A549 (cell line): ENCODE measurements around the gene BZW1. TPM values are rescaled to one million over a fixed set of nuclear protein-coding genes. Genes with fewer than 3 reads are reported as not detected.

Source experiments
- ATAC-seq, 2 experiments: fragments of 200-7000 bp in 1 of 2; fragments of >200 bp in 1 of 2; cut with Nextera tagmentation in 1 of 2; cut with Tn5 transposase in 1 of 2; 3 replicates each; pipeline versions ENCODE4 v1.8.0 to v1.9.1; 2018 to 2020; ENCODE audit warnings: mild to moderate bottlenecking in 1 of 2, moderate library complexity in 1 of 2
- CTCF ChIA-PET: fragments of 300-600 bp; sonication (Branson Sonifier 250); formaldehyde crosslinking; extraction: SDS; loops from one replicate; lab custom pipeline; 2021; ENCODE audit warnings: antibody characterized with exemption, inconsistent platforms; lab: Yijun Ruan, JAX
- POLR2A ChIA-PET: fragments of 350-600 bp; formaldehyde crosslinking; extraction: SDS; loops from one replicate; lab custom pipeline; 2021; ENCODE audit warnings: antibody characterized with exemption, inconsistent platforms; lab: Yijun Ruan, JAX
- DNase-seq, 2 experiments: peaks; one replicate each; pipeline versions ENCODE4 v3.0.0 to v3.0.0-alpha.2; 2011 to 2016; ENCODE audit warnings: low read depth in 1 of 2, low spot score in 1 of 2
- FAIRE-seq: peaks from 2 replicates; lab custom pipeline; 2011; peaks lifted over from hg19 to GRCh38; lab: Jason Lieb, UNC
- H3K27ac ChIP-seq, 2 experiments: fragments of >200 bp; sonication (Bioruptor Twin); formaldehyde crosslinking; 3 replicates each; pipeline ENCODE4 v1.5.1; 2016 to 2017
- H3K4me1 ChIP-seq: fragments of >200 bp; sonication (Bioruptor Twin); formaldehyde crosslinking; 3 replicates; pipeline ENCODE4 v1.6.1; 2016
- H3K4me2 ChIP-seq: fragments of >200 bp; sonication (Bioruptor Twin); formaldehyde crosslinking; 3 replicates; pipeline ENCODE4 v1.6.1; 2016
- H3K4me3 ChIP-seq: fragments of >200 bp; sonication (Bioruptor Twin); formaldehyde crosslinking; 3 replicates; pipeline ENCODE4 v1.5.1; 2016
- H3K9me3 ChIP-seq: fragments of >200 bp; sonication (Bioruptor Twin); formaldehyde crosslinking; 3 replicates; pipeline ENCODE4 v1.6.1; 2016
- BHLHE40 ChIP-seq: IDR thresholded peaks from 2 replicates; pipeline ENCODE4 v1.6.1; 2012; ENCODE audit warnings: low read depth, low read length, inconsistent platforms
- CBX8 ChIP-seq: fragments of 200-600 bp; sonication (generic); IDR thresholded peaks from 2 replicates; pipeline ENCODE4 v1.6.1; 2016
- CEBPB ChIP-seq, 2 experiments: fragments of >200 bp in 1 of 2; sonication (Bioruptor Twin) in 1 of 2; formaldehyde crosslinking in 1 of 2; IDR thresholded peaks; 2 replicates each; pipeline ENCODE4 v1.6.1; 2012 to 2016
- CHD4 ChIP-seq: fragments of 200-600 bp; sonication (generic); IDR thresholded peaks from 2 replicates; pipeline ENCODE4 v1.6.1; 2016; ENCODE audit warnings: antibody characterized with exemption, mild to moderate bottlenecking, borderline replicate concordance
- ESRRA ChIP-seq: fragments of 150-350 bp; IDR thresholded peaks from 2 replicates; pipeline ENCODE4 v1.6.1; 2014; ENCODE audit warnings: mild to moderate bottlenecking, low read length, borderline replicate concordance
- HES2 ChIP-seq: fragments of >200 bp; sonication (Bioruptor Twin); formaldehyde crosslinking; IDR thresholded peaks from 2 replicates; pipeline ENCODE4 v1.6.1; 2016
- HOXA7 ChIP-seq: fragments of 250-450 bp; sonication (Bioruptor Pico); IDR thresholded peaks from 2 replicates; pipeline ENCODE4 v1.5.0; 2020; ENCODE audit warnings: mild to moderate bottlenecking, moderate library complexity
- JUN ChIP-seq, 2 experiments: fragments of >200 bp; sonication (Bioruptor Twin); formaldehyde crosslinking; IDR thresholded peaks; 2 replicates in 1 of 2; 3 replicates in 1 of 2; pipeline ENCODE4 v1.6.1; 2016 to 2017
- KDM5A ChIP-seq: fragments of 200-600 bp; sonication (generic); IDR thresholded peaks from 2 replicates; pipeline ENCODE4 v1.6.1; 2016; ENCODE audit warnings: antibody characterized with exemption, mild to moderate bottlenecking
- PHF8 ChIP-seq: fragments of 200-600 bp; sonication (generic); IDR thresholded peaks from 2 replicates; pipeline ENCODE4 v1.6.1; 2016; ENCODE audit warnings: low read depth, mild to moderate bottlenecking, antibody characterized with exemption, moderate library complexity, borderline replicate concordance
- POLR2AphosphoS2 ChIP-seq: conservative IDR thresholded peaks from 2 replicates; pipeline ENCODE4 v1.6.1; 2012; ENCODE audit warnings: low read length, improper control_type of control experiment, inconsistent platforms
- RNF2 ChIP-seq: fragments of 200-600 bp; sonication (generic); IDR thresholded peaks from 2 replicates; pipeline ENCODE4 v1.6.1; 2016; ENCODE audit warnings: low read depth, mild to moderate bottlenecking, antibody characterized with exemption, moderate library complexity, borderline replicate concordance
- SREBF2 ChIP-seq: fragments of 450-650 bp; IDR thresholded peaks from 2 replicates; pipeline ENCODE4 v1.6.1; 2014; ENCODE audit warnings: mild to moderate bottlenecking, moderate library complexity
- TFCP2L1 ChIP-seq: fragments of 250-450 bp; sonication (Bioruptor Pico); IDR thresholded peaks from 2 replicates; pipeline ENCODE4 v1.5.0; 2021; ENCODE audit warnings: mild to moderate bottlenecking
- TP53 ChIP-seq: fragments of 250-450 bp; sonication (Bioruptor Pico); IDR thresholded peaks from 2 replicates; pipeline ENCODE4 v1.5.0; 2021; ENCODE audit warnings: mild to moderate bottlenecking, moderate library complexity
- ZNF302 ChIP-seq: fragments of 250-450 bp; sonication (Bioruptor Pico); IDR thresholded peaks from 2 replicates; pipeline ENCODE4 v1.9.0; 2021; ENCODE audit warnings: inconsistent platforms, mild to moderate bottlenecking, moderate library complexity
- WGBS: methylation state at CpG from one replicate; pipeline ENCODE4 v1.1.6; 2017; ENCODE audit errors: missing lambda C conversion rate; 5-methylcytosine and 5-hydroxymethylcytosine counted together
- polyA plus RNA-seq, 4 experiments: library from polyadenylated mRNA; depleted of rRNA in 3 of 4; stranded (reverse); fragments of >200 nt; fragmentation: RNase III in 1 of 4; extraction: RNeasy Plus Mini Kit Qiagen cat#74134 plus additional on column Dnase treatment in 1 of 4; gene quantifications; 2 replicates in 3 of 4; 3 replicates in 1 of 4; pipeline ENCODE4 v1.2.3, GENCODE V29; 2011 to 2017
- small RNA-seq, 6 experiments: library from RNA; depleted of rRNA; stranded (forward); fragments of <200 nt; gene quantifications; one replicate each; pipeline ENCODE3, GENCODE V24; 2012
- TF ChIP-seq, protein P1 (sequence below): fragments of 450-650 bp; IDR thresholded peaks from 2 replicates; pipeline ENCODE4 v1.6.1; 2014; ENCODE audit warnings: antibody characterized with exemption
- TF ChIP-seq, protein P2 (sequence below): IDR thresholded peaks from 2 replicates; pipeline ENCODE4 v1.6.1; 2012

The BZW1 gene
- polyA plus RNA-seq, 2 of the 4 experiments (the other 2 are of a cell fraction) = 401 to 439 TPM

- no peak for FAIRE-seq
- no peak overlapping the region for H3K4me3 ChIP-seq
- 66% methylated on average over 3 of the region's 3 CpGs for whole genome bisulfite sequencing
- TF ChIP-seq PHF8 (no peak), ZNF302 (CRISPR knock-in tag) (no peak), CEBPB (IDR thresholded peaks at IDR 0.05) (0 out of 4 replicates have a peak, but pooled peaks of 1 of the 2 experiments have one; percentile 8), HES2 (no peak), POLR2AphosphoS2 (no peak)
- TF ChIP-seq, protein P1, sequence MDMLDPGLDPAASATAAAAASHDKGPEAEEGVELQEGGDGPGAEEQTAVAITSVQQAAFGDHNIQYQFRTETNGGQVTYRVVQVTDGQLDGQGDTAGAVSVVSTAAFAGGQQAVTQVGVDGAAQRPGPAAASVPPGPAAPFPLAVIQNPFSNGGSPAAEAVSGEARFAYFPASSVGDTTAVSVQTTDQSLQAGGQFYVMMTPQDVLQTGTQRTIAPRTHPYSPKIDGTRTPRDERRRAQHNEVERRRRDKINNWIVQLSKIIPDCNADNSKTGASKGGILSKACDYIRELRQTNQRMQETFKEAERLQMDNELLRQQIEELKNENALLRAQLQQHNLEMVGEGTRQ = no peak
- TF ChIP-seq, protein P2, sequence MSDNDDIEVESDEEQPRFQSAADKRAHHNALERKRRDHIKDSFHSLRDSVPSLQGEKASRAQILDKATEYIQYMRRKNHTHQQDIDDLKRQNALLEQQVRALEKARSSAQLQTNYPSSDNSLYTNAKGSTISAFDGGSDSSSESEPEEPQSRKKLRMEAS = no peak
- TF ChIP-seq, all 56 proteins: peak for 1
- DNase-seq (no peak), ATAC-seq (no peak)
- no peak overlapping the region for H3K27ac ChIP-seq
- POLR2A ChIA-PET = no interaction called here
- H3K4me1 ChIP-seq = peaks cover 6% of the 10 kb centered on the region; the same call in 2 of the 3 replicates
- CTCF ChIA-PET = interaction anchor here (0.6 to 0.9 kb wide), 3 partner anchors 9 to 712 kb away, joined by 3 to 4 read pairs (median 4); no protein-coding TSS in a partner anchor
- no peaks in the 10 kb centered on the region for H3K9me3 ChIP-seq
- H3K4me2 ChIP-seq = no peak overlapping the region
Measured at GRCh38 chr2:200871151-200871550, 59.4 kb downstream of the BZW1 start.

DNA sequence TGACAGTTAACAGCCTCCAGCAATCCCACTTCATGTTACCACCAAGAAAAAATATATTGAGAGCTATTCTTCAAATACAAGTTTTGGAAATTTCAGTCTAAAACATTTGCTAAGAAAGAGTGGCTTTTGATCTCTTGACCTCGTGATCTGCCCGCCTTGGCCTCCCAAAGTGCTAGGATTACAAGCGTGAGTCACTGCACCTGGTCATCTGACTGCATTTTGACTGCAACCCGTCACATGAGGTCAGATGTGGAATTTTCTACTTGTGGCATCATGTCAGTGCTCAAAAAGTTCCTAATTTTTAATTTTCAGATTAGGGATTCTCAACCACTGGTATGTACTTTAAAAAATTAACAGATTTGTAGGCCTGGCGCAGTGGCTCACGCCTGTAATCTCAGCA lies 61.9 kb downstream of the BZW1 start:
- H3K4me1 ChIP-seq = no peaks in the 10 kb centered on the region
- no peaks in the 10 kb centered on the region for H3K9me3 ChIP-seq
- H3K4me3 ChIP-seq = no peak overlapping the region
- DNase-seq (no peak), ATAC-seq (no peak), FAIRE-seq (no peak)
- WGBS = 91% methylated on average over 6 of the region's 6 CpGs
- CTCF ChIA-PET = interaction anchor here (0.6 to 1.6 kb wide), 3 partner anchors 10 to 356 kb away, joined by 3 to 5 read pairs (median 4); partner anchors contain the start of gene CLK1
- no peak overlapping the region for H3K4me2 ChIP-seq
- no peak overlapping the region for H3K27ac ChIP-seq
- POLR2A ChIA-PET = no interaction called here
- TF ChIP-seq BHLHE40 = no peak
- no peak for TF ChIP-seq SREBF2
- TF ChIP-seq, protein P1 = no peak
- TF ChIP-seq RNF2 = no peak
- no peak for TF ChIP-seq CBX8
- no peak for TF ChIP-seq ZNF302 (CRISPR knock-in tag)
- TF ChIP-seq TFCP2L1 = no peak
- TF ChIP-seq ESRRA = no peak
- TF ChIP-seq, protein P2 = no peak
- TF ChIP-seq JUN (IDR thresholded peaks at IDR 0.05) = no peak
- no peak for TF ChIP-seq CHD4
- no peak for TF ChIP-seq HOXA7
- no peak for TF ChIP-seq KDM5A
- no peak for TF ChIP-seq TP53 (CRISPR knock-in tag)

Small RNA genes within 50 kb of the gene (small RNA-seq; reads per million reads assigned to genes)
- gene RF00019 = 0 reads per million in 6 experiments
- gene RNA5SP115 = 0 reads per million in 6 experiments
- 0 to 2.1 (median 0) reads per million in 6 experiments for gene RNU1-133P
- gene RNU6-31P = 0 to 2.3 (median 0.17) reads per million in 6 experiments

Other genes with a start within 250 kb of the BZW1 start
- 2.8 and 3.6 TPM in 2 replicates for gene AOX1, start 225.9 kb upstream of the BZW1 start, polyA plus RNA-seq (2011; rRNA removed)
- gene AOX1, start 225.9 kb upstream of the BZW1 start, polyA plus RNA-seq (2017; fragmentation: RNase III; extraction: RNeasy Plus Mini Kit Qiagen cat#74134 plus additional on column Dnase treatment) = 4.8 to 6.6 TPM (median 5.4 TPM) in 3 replicates
- 85.4 and 88.3 TPM in 2 replicates for gene CLK1, start 52.7 kb downstream of the BZW1 start, polyA plus RNA-seq (2011; rRNA removed)
- 35.5 to 39.8 TPM (median 36.5 TPM) in 3 replicates for gene CLK1, start 52.7 kb downstream of the BZW1 start, polyA plus RNA-seq (2017; fragmentation: RNase III; extraction: RNeasy Plus Mini Kit Qiagen cat#74134 plus additional on column Dnase treatment)
- 62.6 and 75.6 TPM in 2 replicates for gene PPIL3, start 77.2 kb downstream of the BZW1 start, polyA plus RNA-seq (2011; rRNA removed)
- 27.5 to 30.3 TPM (median 29.0 TPM) in 3 replicates for gene PPIL3, start 77.2 kb downstream of the BZW1 start, polyA plus RNA-seq (2017; fragmentation: RNase III; extraction: RNeasy Plus Mini Kit Qiagen cat#74134 plus additional on column Dnase treatment)
- 103 and 127 TPM in 2 replicates for gene NIF3L1, start 77.5 kb downstream of the BZW1 start, polyA plus RNA-seq (2011; rRNA removed)
- 47.0 to 49.5 TPM (median 47.3 TPM) in 3 replicates for gene NIF3L1, start 77.5 kb downstream of the BZW1 start, polyA plus RNA-seq (2017; fragmentation: RNase III; extraction: RNeasy Plus Mini Kit Qiagen cat#74134 plus additional on column Dnase treatment)
- 20.9 and 23.3 TPM in 2 replicates for gene ORC2, start 151.8 kb downstream of the BZW1 start, polyA plus RNA-seq (2011; rRNA removed)
- 20.7 to 24.5 TPM (median 22.9 TPM) in 3 replicates for gene ORC2, start 151.8 kb downstream of the BZW1 start, polyA plus RNA-seq (2017; fragmentation: RNase III; extraction: RNeasy Plus Mini Kit Qiagen cat#74134 plus additional on column Dnase treatment)